Measurements from ENCODE around the gene UGT1A7.

Gene UGT1A7

GRCh38 chr2:233778030-233778429 is 96.3 kb downstream of the UGT1A7 start, which contains the start of gene MROH2A:
Gene MROH2A (plus strand): TSS chr2:233778330. CDS start chr2:233779359, 1,029 bp downstream.
- Histone ChIP-seq H4K20me1 (ENCODE audit: insufficient read depth, low read length) (no peaks in the 10 kb centered on the region), H2AFZ (ENCODE audit: low read length) (no peak within 1 kb of the TSS), H3F3A (ENCODE audit: insufficient read depth, low read length) (no peaks in the 10 kb centered on the region), H3K9me3 (ENCODE audit: low read length) (no peaks in the 10 kb centered on the region), H3K36me3 (ENCODE audit: insufficient read depth, low read length) (no peaks in the 10 kb centered on the region), H3K4me3 (ENCODE audit: low read depth, low read length, poor library complexity, severe bottlenecking) (no peak within 1 kb of the TSS), H3K4me2 (ENCODE audit: low read length) (no peak within 1 kb of the TSS), H3K27ac (ENCODE audit: low read depth, low read length, poor library complexity, severe bottlenecking) (no peak within 1 kb of the TSS), H3K4me1 (ENCODE audit: insufficient read depth, low read length, severe bottlenecking) (no peaks in the 10 kb centered on the region), H3K79me2 (ENCODE audit: insufficient read depth, low read length) (no peaks in the 10 kb centered on the region), H3K9ac (ENCODE audit: low read length) (no peak within 1 kb of the TSS), H3K9me2 (ENCODE audit: low read depth, low read length) (no peaks in the 10 kb centered on the region), H3K27me3 (ENCODE audit: insufficient read depth, low read length) (peaks cover 4% of the 10 kb centered on the region; the same call in 1 of the 2 replicates)
- TF ChIP-seq, protein P1, sequence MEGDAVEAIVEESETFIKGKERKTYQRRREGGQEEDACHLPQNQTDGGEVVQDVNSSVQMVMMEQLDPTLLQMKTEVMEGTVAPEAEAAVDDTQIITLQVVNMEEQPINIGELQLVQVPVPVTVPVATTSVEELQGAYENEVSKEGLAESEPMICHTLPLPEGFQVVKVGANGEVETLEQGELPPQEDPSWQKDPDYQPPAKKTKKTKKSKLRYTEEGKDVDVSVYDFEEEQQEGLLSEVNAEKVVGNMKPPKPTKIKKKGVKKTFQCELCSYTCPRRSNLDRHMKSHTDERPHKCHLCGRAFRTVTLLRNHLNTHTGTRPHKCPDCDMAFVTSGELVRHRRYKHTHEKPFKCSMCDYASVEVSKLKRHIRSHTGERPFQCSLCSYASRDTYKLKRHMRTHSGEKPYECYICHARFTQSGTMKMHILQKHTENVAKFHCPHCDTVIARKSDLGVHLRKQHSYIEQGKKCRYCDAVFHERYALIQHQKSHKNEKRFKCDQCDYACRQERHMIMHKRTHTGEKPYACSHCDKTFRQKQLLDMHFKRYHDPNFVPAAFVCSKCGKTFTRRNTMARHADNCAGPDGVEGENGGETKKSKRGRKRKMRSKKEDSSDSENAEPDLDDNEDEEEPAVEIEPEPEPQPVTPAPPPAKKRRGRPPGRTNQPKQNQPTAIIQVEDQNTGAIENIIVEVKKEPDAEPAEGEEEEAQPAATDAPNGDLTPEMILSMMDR (IDR thresholded peaks at IDR 0.05; ENCODE audit: low read length) = no peak
- no peak for TF ChIP-seq EZH2 (IDR thresholded peaks at IDR 0.05; ENCODE audit: borderline replicate concordance, low read length)

GRCh38 chr2:233779722-233780121 is 98.0 kb downstream of the UGT1A7 start:
- H3K79me2 ChIP-seq (ENCODE audit: insufficient read depth, low read length) = no peaks in the 10 kb centered on the region
- peaks cover 4% of the 10 kb centered on the region; the same call in 1 of the 2 replicates for H3K27me3 ChIP-seq (ENCODE audit: insufficient read depth, low read length)
- H3K4me2 ChIP-seq (ENCODE audit: low read length) = no peak overlapping the region
- H2AFZ ChIP-seq (ENCODE audit: low read length) = no peak overlapping the region
- H4K20me1 ChIP-seq (ENCODE audit: insufficient read depth, low read length) = no peaks in the 10 kb centered on the region
- H3F3A ChIP-seq (ENCODE audit: insufficient read depth, low read length) = no peaks in the 10 kb centered on the region
- no peaks in the 10 kb centered on the region for H3K9me2 ChIP-seq (ENCODE audit: low read depth, low read length)
- no peaks in the 10 kb centered on the region for H3K36me3 ChIP-seq (ENCODE audit: insufficient read depth, low read length)
- H3K27ac ChIP-seq (ENCODE audit: low read depth, low read length, poor library complexity, severe bottlenecking) = no peak overlapping the region
- no peaks in the 10 kb centered on the region for H3K9me3 ChIP-seq (ENCODE audit: low read length)
- H3K4me3 ChIP-seq (ENCODE audit: low read depth, low read length, poor library complexity, severe bottlenecking) = no peak overlapping the region
- H3K9ac ChIP-seq (ENCODE audit: low read length) = no peak overlapping the region
- TF ChIP-seq, protein P1 (IDR thresholded peaks at IDR 0.05; ENCODE audit: low read length) = no peak
- no peak for TF ChIP-seq EZH2 (IDR thresholded peaks at IDR 0.05; ENCODE audit: borderline replicate concordance, low read length)
- no peaks in the 10 kb centered on the region for H3K4me1 ChIP-seq (ENCODE audit: insufficient read depth, low read length, severe bottlenecking)

GRCh38 chr2:233780771-233781170 is 99.1 kb downstream of the UGT1A7 start:
- TF ChIP-seq, protein P1 (IDR thresholded peaks at IDR 0.05; ENCODE audit: low read length) = no peak
- no peak for TF ChIP-seq EZH2 (IDR thresholded peaks at IDR 0.05; ENCODE audit: borderline replicate concordance, low read length)
- Histone ChIP-seq H3K4me2 (ENCODE audit: low read length) (no peak overlapping the region), H4K20me1 (ENCODE audit: insufficient read depth, low read length) (no peaks in the 10 kb centered on the region)

More at GRCh38 chr2:233780771-233781170, 99.1 kb downstream of the UGT1A7 start:
- Histone ChIP-seq H3K9me3 (ENCODE audit: low read length) (no peaks in the 10 kb centered on the region), H3K36me3 (ENCODE audit: insufficient read depth, low read length) (no peaks in the 10 kb centered on the region), H2AFZ (ENCODE audit: low read length) (no peak overlapping the region), H3K79me2 (ENCODE audit: insufficient read depth, low read length) (no peaks in the 10 kb centered on the region), H3K27me3 (ENCODE audit: insufficient read depth, low read length) (peaks cover 4% of the 10 kb centered on the region; the same call in 1 of the 2 replicates), H3K4me1 (ENCODE audit: insufficient read depth, low read length, severe bottlenecking) (no peaks in the 10 kb centered on the region), H3F3A (ENCODE audit: insufficient read depth, low read length) (no peaks in the 10 kb centered on the region), H3K4me3 (ENCODE audit: low read depth, low read length, poor library complexity, severe bottlenecking) (no peak overlapping the region), H3K9me2 (ENCODE audit: low read depth, low read length) (no peaks in the 10 kb centered on the region), H3K27ac (ENCODE audit: low read depth, low read length, poor library complexity, severe bottlenecking) (no peak overlapping the region), H3K9ac (ENCODE audit: low read length) (no peak overlapping the region)
